Amniotic stem cell (primary cell): ENCODE data around the gene ATP6V0E2.

ENCODE experiments used
- DNase-seq: peaks from one replicate; lab custom pipeline; 2025; lab: John Stamatoyannopoulos, UW

The ATP6V0E2 gene

DNA sequence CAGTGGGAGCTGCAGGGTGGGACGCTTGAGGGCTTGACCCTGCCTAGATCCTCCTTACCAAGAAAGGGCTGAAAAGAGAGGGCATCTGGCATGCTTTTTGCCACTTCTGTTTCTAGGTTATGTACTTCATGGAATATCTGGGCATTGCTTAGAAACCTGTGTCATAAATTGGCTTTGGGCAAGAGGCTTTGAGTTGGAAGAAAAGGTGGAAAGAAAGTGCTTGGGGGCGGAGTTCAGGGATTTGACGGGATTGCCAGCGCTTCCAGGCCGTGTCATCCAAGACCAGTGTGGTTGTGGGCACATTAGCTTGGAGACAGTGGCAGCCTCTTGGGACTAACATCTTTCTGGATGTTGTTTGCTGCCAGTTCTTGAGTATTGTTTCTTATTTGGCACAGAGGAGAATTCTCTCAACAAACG, 34.8 kb upstream of the ATP6V0E2 start:
- no peak for DNase-seq

DNA sequence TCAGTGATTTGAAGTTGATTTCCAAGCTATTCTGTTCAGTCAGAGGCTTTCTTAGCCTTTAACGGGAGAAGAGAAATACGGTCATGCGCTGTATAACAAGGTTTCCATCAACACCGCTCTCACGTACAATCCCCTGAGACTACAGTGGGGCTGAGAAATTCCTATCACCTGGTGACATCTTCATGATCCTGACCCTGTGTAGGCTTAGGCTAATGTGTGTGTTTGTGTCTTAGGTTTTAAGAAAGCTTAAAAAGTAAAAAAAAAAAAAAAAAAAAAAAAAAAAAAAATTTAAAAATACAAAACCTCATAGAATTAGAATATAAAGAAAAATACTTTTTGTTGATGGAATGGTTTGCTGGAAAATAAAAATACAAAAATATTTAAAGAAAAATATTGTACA, 33.8 kb upstream of the ATP6V0E2 start:
- DNase-seq = no peak

DNA sequence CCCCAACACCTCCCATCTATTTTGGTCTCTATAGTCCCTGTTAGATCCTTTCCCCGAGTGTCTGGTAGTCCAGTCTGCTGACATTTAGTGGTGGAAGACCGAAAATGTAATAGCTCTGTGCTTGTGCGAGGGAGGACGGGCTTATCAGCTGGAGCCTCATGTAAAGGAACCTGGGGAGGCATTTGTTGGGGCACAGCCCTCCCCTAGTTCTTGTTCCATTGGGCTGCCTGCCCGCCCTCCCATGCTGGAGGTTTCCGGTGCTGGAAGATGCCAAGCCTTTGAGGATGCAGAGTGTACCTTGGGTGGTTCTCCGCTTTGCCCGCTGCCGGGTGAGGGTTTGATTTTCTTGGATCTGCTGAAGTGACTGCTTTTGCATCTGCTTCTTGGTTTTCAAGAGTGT, 30.2 kb upstream of the ATP6V0E2 start:
- no peak for DNase-seq

DNA sequence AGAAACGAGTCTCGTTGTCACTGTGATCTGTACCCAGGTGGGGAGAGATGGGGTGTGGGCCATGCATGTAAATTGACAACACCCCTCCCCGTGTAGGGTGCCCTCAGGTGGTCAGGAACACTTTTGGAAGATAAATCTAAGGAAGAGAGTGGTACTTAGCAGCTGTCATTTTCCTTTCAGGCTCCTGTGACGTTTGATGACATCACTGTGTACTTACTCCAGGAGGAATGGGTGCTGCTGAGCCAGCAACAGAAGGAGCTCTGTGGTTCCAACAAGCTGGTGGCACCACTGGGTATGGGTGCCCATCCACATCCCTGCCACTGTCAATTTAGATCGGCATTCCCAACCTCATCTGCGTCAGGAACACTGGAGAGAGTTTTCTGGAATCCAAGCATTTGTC, 29.3 kb upstream of the ATP6V0E2 start:
- no peak for DNase-seq

DNA sequence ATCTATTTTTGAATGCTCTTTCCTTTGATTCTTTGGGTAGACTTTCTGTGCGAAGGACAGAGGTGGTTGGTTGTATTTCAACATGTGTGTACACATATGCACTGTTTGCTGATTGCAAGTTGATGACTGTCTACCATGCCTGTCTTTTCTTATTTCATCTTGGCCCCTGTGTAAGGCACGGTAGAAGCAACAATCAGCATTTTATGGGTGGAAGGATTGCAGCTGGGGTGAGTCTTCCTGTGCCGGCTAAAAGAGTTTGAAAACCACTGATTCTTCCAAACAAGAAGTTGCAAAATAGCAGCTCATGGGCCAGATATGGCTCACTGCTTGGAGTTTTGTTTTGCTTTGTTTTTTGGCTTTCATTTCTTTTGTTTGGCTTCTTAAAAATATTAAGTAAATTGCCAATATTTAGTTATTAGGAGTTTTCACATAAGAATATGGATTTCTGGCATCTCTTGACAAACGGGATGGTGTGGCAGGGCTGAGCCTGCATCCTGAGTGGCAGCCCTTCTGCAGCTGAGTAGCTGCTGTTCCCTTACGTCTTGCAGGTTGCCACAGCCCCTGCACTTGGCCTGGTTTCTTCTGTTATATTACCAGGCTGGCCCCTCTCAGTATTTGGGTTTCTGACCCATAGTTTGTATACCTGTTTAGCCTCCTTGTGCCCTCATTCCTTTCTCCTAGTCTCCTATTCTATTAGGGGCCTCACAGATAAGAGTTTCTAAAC, 28.4 kb upstream of the ATP6V0E2 start:
- DNase-seq = no peak

DNA sequence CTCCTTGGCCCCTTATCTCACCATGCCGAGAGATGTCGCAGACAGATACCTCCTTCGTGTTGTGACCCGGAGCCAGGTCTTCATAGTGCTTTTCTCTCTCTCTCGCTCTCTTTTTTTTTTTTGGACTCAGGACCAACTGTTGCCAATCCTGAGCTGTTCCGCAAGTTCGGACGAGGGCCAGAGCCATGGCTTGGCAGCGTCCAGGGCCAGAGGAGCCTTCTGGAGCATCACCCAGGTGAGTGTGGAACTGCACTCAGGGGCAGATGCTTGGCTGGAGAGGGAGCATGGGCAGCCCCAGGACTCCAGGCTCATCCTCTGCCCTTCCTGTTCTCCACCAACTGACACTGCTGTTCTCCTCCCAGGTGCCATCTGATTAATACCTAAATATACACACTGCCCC, 27.7 kb upstream of the ATP6V0E2 start:
- no peak for DNase-seq

DNA sequence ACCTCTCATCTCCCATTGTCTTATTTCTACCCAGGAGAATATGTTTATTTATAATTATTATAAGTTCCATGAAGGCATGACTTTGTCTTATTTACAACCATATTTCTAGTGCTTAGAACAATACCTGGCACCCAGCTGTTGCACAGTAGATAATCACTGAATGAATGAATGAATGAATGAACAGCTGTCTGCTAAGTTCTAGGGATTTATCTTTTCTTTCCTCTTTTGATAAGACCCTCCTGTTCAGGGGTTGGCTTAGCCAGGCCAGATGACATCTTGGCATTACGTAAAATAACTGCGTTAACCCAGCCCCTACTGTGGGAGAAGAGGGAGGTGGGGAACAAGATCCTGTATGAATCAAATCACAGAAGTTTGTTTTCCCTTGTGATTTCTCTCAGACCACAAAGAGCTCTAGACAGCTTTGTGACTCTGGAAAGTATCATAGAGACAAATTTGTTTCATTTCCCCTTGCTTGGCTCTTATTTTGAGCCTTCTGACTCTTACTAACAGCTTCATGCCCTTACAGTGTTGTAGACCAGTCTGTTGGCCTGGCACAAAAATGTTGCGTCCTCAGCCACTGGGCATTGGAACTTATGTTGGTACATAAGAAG, 27.2 kb upstream of the ATP6V0E2 start:
- no peak for DNase-seq

DNA sequence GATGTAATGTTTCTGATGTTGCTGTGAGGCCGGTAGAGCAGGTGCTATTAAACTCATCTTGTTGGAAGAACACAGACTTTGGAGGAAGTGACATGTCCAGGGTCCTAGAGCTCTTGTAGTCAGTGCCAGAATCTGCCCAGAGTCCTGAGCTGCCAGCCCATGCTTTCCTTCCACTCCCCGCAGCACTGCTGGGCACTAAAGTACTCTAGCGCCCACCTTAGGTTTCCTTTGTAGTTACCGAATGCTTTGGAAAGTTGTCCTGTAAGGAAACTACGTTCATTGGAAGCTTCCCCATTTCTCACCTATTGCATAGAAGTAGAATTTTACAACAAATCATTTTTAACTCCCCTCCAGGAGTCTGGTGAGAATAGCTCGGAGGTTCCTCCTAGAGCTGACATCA, 24.6 kb upstream of the ATP6V0E2 start:
- DNase-seq = no peak

DNA sequence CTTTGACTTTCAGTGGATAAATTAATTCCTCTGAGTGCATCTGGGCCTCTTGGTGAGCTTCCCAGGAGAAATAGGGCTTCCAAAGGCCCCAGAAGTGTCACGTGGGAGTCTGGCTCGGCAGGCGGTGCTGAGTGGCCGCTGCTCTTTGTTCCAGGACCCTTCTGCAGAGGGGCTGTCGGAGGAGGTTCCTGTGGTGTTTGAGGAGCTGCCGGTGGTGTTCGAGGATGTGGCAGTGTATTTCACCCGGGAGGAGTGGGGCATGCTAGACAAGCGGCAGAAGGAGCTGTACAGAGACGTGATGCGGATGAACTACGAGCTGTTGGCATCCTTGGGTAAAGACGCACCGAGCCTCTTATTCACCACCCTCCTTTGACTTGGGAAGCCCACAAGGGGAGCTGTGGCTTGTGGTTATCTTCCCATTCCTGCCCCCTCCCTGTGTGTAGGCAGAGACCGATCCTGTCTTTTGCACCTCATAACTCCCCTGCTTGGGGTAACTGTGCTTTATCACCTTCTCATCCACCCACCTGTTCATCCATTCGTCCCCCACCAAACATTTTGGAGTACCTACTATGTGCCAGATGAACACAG, 23.7 kb upstream of the ATP6V0E2 start:
- no peak for DNase-seq

DNA sequence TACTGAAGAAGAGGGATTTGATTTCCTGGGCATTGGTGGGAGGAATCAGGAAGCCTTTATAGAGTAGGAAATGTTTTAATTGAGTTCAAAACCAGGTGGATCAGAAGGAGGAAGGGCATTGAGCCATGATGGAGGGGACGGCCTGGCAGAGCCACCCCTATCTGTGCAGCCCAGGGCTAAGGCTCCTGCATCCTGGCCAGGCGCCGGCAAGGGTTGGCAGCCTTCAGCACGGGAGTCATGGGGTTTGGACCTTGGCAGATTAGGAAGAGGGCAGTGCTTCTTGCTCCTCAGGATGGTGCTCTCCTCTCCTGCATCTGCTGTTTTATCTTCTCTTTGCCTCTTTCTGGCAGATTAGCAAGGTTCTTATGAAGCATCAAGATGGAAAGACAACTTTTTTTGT, 23.1 kb upstream of the ATP6V0E2 start:
- DNase-seq = no peak

DNA sequence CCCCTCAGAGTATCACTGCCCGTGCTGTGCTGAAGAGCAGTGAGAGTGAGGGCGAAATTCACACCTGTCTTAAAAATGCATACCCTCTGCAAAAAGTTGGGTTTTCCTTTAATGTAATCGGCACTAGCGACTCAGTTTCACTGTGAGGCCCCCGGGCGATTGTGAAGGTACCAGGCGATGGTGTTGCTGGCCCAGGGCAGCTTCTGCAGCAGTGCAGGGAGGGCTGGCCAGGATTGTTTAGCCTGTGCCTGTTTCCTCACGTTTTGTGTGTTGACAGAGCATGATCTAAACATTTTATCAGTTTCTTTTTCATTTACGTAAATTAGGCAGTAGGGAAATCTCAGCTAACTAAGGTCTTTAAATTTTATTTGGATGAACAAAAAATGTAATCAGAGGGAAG, 22.3 kb upstream of the ATP6V0E2 start:
- no peak for DNase-seq

DNA sequence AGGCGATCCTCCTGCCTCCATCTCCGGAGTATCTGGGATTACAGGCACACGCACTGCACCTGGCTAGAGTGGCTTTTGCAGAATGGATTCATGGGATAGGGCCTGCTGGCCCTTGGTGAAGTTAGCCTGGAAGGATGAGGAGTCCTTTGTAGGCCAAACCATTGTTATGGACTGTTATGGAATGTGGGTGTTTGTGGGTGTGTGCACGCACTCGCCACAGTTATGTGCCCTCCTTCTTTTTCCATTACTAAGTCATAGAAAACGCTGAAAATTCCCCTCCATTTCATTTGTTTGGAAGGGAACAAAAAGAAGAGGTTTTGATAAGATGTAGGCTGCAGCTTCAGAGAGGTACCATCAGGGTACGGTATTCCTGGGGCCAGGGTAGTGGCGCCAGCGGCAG, 20.6 kb upstream of the ATP6V0E2 start:
- no peak for DNase-seq

DNA sequence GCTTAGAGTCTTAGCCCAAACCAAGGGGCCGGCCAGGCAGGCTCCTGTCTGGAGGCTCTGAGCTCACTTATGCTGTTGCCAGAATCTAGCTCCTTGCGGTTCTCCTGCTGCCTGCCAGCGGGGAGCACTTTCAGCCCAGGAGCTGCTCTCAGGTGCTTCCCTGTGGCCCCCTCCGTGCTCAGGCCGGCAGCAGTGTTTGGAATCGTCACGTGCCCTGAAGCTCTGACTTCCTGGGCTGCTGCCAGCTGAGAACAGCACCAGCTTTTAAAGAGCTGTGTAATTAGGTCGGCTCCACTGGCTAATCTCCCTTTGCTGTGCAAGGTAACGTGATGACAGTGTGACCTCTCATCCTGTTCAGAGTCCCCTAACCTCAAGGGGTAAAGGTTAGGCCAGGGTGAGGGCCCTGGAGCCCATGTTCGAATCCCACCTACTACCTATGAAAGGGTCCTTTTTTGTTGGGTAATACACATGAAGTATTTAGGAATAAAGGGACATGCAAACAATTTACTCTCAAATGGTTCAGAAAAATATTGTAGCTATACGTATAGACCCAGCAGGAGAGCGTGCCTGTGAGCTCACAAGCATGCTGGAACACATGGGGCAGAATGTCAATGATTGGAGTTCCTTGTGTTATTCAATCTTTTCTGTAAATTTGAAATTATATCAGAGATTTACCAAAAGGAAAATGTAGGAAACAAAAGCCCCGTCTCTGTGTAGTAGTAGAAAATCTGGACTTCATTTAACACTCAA, 19.0 kb upstream of the ATP6V0E2 start:
- DNase-seq = peak; percentile 1

DNA sequence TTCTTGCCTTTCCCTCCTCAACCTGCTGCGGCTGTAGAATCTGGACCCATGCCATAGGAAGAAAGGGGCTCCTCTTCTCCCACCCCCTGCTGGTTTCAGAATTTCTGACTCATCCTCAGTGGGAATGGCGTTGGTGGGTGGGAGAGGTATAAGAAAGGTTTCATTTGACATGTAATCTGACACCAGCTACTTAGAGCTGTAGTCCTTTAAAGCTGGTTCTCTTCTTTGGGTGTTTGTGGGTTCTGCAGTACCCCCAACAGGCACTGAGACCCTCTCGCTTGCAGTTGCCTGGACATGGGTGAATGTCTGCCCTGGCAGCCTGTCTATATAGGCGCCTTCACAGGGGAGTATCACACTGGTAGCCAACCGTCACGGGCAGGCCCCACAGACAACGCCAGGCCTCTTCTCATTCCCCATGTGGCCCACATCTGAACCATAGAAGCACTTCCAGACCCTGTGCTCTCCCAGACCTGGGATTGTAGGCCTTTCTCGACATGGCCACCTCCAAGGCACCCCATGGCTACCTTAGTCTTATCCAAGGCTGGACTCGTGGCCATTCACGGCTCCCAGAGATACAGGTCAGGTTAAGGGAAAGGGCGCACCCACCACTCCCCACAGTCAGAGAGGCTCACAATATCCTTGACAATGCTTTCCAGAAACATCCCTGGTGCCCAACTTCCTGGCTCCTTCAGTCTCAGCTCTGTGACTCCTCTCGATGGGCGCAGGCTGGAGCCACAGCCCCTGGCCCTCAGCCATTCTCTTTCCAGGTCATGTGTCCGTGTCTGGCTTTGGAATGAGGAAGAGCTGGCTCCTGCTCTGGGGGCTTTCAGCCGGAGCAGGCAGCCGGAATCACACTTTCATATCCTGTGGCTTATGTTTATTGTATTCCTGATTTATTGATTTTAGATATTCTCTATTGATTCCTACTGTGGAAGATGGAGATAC, 18.1 kb upstream of the ATP6V0E2 start:
- DNase-seq = no peak

DNA sequence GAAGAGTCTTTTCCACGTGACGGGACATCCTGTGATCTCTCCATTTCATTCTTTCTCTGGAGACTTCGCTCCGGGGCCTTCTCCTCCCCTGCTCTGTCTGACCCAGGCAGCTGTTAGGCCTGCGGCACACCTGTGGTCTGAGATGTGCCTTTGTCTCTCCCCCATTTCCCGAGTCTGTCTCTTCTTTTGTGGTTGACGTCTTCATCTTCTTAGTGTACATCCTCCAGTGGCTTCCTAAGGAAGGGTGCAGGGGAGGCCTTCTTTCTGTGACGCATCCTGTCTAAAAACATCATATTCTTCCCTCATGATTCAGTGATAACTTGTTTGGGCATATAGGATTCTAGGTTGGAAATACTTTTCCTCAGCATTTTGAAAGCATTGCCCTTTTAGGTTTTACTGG, 17.2 kb upstream of the ATP6V0E2 start:
- no peak for DNase-seq

DNA sequence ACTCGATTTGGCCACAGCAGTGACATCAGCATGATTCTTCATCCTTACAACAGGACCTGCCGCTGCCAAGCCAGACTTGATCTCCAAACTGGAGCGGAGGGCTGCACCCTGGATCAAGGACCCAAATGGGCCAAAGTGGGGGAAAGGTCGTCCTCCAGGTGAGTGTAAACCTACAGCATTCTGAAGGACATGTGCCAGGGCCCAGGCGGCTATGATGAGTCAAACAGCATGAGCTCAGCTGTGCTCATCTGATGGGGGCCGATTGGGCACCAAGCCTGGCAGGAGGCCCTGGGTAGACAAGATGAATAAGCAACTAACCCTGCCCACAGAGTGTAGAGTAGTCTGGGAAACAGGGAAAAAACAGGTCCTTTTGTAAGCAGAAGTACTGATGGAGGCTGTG, 14.4 kb upstream of the ATP6V0E2 start:
- DNase-seq = no peak

DNA sequence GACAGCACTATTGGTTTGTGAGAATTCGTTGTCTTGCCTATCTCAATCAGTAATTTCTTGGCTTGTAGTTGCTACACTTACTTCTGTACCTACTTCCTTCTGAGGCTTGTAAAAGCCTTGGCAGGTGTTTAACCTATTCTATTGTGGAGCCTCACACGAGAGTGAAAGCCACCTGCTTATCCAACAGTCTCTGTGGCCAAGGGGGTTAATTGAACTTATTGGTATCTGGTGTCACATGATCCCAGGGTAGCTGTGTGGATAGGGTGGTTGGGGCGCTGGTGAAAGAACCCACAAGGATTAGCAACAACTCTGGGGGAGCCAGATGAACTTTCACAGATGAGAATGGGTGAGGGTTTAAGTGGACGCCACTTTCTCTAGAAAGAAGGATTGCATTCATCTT, 13.9 kb upstream of the ATP6V0E2 start:
- DNase-seq = no peak

DNA sequence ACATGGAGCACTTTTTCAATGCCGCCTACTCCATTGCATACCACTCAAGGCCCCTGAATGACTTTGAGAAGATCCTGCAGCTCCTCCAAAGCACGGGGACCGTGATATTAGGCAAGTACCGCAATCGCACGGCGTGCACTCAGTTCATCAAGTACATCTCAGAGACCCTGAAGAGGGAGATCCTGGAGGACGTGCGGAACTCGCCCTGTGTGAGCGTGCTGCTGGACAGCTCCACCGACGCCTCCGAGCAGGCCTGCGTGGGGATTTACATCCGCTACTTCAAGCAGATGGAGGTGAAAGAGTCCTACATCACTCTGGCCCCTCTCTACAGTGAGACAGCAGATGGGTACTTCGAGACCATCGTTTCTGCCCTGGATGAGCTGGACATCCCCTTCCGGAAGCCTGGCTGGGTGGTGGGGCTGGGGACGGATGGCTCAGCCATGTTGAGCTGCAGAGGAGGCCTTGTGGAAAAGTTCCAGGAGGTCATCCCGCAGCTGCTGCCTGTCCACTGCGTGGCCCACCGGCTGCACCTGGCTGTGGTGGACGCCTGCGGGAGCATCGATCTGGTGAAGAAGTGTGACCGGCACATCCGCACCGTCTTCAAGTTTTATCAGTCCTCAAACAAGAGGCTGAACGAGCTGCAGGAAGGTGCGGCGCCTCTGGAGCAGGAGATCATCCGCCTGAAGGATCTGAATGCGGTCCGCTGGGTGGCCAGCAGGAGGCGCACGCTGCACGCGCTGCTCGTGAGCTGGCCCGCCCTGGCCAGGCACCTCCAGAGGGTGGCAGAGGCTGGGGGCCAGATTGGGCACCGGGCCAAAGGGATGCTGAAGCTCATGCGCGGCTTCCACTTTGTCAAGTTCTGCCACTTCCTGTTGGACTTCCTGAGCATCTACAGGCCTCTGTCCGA, 12.7 kb upstream of the ATP6V0E2 start:
- no peak for DNase-seq

DNA sequence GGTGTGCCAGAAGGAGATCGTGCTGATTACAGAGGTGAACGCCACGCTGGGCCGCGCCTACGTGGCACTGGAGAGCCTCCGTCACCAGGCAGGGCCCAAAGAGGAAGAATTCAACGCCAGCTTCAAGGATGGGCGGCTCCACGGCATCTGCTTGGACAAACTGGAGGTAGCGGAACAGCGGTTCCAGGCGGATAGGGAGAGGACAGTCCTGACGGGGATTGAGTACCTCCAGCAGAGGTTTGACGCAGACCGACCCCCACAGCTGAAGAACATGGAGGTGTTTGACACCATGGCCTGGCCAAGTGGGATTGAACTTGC, 12.1 kb upstream of the ATP6V0E2 start:
- no peak for DNase-seq

DNA sequence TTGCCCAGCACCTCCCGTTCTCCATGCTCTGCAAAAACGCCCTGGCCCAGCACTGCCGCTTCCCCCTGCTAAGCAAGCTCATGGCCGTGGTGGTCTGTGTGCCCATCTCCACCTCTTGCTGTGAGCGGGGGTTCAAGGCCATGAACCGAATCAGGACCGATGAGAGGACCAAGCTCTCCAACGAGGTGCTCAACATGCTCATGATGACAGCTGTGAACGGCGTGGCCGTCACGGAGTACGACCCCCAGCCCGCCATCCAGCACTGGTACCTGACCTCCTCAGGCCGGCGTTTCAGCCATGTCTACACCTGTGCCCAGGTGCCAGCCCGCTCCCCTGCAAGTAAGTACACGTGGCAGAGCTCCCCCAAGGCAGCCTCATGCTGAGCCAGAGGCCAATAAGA, 11.6 kb upstream of the ATP6V0E2 start:
- DNase-seq = no peak

DNA sequence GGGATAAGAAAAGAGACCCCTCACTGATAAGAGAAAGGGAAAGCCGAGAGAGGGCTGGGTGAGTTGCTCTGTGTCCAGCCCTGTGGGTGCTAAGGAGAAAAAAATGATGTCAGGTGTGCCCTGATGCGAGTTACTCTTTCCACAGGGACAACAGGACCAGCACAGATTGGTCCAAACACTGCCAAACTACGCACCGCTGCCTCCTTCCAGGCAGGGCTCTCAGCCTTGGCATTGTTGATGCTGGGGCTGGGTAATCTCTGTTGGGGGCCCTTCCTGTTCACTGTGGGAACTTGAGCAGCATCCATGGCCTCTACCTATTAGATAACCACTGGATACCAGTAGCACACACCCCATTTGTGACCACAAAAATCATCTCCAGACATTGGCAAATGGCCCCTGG, 10.3 kb upstream of the ATP6V0E2 start:
- no peak for DNase-seq
